Measurements from ENCODE around the gene AKT1S1.
"Not testable (repeated sequence)": the region's sequence is repeated elsewhere in the genome, so short reads cannot be mapped to it uniquely, and the experiment has no call there.

The AKT1S1 gene

DNA sequence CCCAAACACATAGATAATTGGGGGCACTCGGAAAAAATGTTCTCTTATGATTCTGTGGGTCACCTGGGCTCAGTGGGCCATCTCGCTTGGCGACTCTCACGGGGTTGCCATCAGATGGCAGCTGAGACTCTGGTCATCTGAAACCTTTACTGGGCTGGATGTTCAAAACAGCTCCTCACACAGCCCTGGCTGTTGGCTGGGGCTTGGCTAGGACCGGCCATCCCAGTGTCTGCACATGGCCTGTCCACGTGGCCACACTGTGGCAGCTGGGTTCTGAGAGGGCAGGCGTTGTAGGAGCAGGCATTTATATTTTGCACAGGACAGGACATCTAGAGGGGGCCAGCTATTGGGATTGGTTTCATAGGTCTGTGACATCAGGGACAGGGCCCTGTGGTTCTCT, 43.6 kb downstream of the AKT1S1 start:
- DNase-seq: no peak

DNA sequence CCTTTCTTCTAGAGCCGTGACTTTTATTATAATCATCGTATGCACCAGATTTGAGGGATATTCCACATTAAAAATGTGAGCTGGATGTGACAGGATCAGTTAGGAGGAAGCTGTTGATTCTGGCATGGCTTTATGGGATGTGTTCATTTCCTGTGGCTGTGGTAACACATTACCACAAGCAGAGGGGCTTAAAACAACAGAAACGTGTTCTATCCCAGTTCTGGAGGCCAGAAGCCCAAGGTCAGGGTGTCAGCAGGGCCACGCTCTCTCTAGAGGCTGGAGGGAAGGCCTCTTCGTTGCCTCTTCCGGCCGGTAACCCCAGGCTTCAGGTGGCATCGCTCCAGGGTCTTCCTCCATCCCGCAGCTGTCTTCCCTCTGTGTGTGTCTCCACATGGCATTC, 44.6 kb downstream of the AKT1S1 start:
- no peak for DNase-seq

DNA sequence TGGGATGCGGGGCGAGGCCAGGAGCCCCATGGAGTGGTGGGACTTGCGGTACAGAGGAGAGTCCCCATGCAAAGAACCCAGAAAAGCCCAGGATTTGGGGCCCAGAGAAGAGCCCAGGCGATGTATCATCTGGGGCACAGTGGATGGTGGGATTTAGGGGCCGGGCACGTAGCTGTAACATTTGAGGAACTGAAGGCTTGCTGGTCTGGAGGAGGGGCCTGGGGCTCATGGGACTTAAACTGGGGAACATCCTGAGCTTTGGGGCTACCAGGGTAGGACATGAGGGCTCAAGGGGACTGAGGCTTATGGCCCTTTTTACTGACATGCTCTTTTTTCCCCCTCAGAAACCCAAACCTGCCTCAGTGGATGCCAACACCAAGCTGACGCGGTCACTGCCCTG, 45.6 kb downstream of the AKT1S1 start:
- DNase-seq: no peak

DNA sequence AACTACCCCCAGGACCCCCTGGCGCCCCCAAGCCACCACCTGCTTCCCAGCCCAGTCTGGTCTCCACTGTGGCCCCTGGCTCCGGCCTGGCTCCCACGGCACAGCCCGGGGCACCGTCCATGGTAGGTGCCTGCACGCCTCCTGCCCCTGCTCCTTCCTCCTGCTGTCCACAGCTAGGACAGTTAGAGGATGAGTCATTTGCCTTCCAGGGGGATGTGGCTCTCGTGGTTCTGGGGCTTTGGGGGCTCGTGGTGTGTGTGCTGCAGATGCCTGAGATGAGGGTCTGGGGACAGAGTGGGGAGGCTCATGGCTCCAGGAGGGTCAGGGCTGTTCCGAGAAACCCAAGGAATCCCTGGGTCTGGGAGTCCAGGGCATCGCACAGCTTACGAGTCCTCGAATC, 46.4 kb downstream of the AKT1S1 start:
- DNase-seq: no peak

DNA sequence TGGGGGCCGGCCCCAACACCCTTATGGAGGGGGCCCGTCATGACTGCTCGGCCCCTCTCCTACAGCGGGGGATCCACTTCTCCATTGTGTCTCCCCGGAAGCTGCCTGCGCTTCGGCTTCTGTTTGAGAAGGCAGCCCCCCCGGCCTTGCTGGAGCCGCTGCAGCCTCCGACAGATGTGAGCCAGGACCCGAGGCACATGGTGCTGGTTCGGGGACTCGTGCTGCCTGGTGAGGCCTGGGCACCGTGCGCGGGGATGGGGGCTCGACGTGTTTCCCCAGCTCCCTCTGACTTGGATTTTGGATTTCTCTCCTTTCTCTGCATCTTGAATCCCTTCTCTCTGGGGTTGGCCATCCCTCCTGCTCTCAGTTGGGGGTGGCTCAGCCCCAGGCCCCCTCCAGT, 47.4 kb downstream of the AKT1S1 start:
- DNase-seq: no peak

DNA sequence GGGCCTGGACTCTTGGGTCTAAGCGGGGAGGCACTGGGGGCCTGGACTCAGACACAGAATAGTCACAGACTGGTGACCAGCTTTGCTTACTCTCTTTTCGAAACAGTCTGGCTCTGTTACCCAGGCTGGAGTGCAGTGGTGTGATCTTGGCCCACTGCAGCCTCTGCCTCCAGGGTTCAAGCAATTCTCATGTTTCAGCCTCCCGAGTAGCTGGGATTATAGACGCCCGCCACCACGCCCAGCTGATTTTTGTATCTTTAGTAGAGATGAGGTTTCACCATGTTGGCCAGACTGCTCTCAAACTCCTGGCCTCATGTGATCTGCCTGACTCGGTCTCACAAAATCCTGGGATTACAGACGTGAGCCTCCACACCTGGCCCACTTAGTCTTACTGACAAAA, 48.0 kb downstream of the AKT1S1 start:
- DNase-seq: no peak

DNA sequence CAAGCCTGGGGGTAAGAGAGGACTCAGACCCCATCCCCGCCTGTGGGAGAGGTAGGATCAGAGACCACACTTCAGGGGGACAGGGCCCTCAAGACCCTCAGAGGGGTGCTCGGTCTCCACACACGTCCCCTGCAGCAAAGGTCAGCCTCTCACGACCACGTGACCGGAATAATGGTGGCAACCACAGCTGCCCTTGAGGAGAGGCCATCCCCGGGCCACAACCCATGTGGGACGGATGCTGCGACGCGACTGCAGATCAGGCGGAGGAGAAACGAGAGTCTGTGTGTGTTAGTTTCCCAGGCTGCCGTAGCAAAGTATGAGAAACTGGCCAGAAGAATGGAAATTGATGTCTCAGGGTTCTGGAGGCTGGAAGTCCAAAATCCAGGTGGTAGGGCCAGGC, 50.1 kb downstream of the AKT1S1 start:
- no peak for DNase-seq

DNA sequence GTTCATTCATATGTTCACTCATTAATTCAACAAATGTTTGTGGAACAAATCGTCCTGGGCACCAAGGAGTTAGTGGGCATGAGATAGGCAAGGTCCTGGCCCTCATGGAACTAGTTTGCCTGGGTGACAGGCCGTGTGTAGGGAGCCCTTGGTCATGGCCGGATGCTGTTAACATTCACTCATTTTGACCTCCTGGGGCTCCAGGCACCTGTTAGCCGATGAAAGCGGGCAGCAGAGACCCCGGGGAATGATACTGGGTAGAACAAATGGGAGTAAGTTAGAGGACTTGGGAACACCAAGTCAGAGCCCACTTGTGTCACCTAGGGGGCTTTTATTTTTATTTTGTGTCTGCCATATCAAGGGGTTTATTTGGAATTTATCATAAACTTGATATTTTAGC, 52.5 kb downstream of the AKT1S1 start:
- DNase-seq: no peak

DNA sequence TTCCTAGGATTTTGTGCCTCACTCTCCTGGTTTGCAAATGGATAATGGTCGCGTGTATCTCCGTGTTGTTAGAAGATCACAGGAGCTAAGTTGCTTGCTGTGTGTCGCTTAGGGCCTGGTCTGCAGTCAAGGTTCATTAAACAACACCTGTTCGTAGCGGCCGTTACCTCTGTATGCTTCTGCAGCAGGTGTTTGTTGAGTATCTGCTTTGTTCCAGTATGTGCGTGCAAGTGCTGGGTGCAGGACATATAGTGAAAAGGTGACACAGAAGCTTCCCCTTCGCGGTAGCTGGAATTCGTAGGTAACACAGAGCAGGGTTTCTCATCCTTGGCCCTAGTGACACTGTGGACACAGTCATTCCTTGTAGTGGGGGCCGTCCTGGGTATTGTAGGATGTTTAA, 53.7 kb downstream of the AKT1S1 start:
- DNase-seq: no peak

DNA sequence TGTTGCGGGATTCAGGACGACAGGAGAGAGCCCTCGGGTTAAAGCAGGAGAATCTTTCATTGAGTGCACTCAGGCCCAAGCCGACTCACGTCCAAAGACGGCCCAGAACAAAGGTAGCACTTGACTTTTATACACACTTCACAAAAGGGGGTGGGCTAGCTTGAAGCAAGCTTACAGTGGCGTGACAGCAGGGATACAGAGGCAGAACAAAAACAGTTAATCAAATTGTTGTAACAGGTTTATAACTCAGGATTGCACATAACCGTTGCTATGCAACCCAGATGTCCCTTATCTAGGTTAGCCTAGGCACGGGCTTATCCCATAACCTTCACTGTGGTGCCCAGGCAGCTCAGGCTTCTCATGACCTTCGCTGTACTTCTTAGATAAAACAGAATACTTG, 57.0 kb downstream of the AKT1S1 start:
- no peak for DNase-seq

DNA sequence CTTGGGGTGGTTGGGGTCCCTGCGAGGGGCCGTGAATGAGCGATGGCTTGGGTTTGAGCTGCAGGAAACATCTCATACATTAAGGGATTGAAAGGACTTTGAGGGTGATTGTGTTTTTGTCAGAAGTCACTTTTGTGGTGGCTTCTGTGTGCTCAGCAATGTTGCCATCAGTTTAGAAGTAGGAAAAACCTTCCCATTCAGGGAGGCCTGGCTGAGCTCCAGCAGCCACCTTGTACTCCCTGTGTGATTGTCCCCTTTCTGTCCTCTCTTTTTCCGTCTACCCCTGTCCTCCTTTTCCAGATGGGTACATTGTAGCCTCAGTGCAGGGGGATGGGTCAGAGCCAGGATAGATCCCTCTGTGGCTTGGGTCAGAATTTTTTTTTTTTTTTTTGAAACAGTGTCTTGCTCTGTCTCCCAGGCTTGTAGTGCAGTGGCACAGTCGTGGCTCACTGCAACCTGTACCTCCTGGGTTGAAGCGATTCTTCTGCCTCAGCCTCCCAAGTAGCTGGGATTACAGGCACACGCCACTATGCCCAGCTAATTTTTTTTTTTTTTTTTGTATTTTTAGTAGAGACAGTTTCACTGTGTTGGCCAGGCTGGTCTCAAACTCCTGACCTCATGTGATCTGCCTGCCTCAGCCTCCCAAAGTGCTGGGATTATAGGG, 57.6 kb downstream of the AKT1S1 start:
- DNase-seq: not testable (repeated sequence)
